HL-60 (cell line): ENCODE measurements around the gene CAMK1D.

Source experiments
- DNase-seq, 2 experiments: peaks; one replicate each; pipeline ENCODE4 v3.0.0-alpha.2; 2010 to 2020; ENCODE audit warnings: low read depth in 1 of 2, low spot score in 1 of 2
- H3K27ac ChIP-seq: fragments of 250-450 bp; sonication (Bioruptor Pico); replicated peaks from 2 replicates; pipeline ENCODE4 v1.5.1; 2020; ENCODE audit warnings: mild to moderate bottlenecking, moderate library complexity
- H3K27me3 ChIP-seq: fragments of 250-450 bp; sonication (Bioruptor Pico); 2 replicates; pipeline ENCODE4 v1.5.1; 2021; ENCODE audit warnings: mild to moderate bottlenecking, moderate library complexity; ENCODE audit not compliant: insufficient read depth, poor library complexity, severe bottlenecking
- H3K4me3 ChIP-seq: replicated peaks from 2 replicates; pipeline ENCODE4 v1.5.1; 2011; ENCODE audit warnings: mild to moderate bottlenecking, control low read depth, low read length; ENCODE audit not compliant: insufficient read depth
- GABPA ChIP-seq: IDR thresholded peaks from 2 replicates; pipeline ENCODE4 v1.6.1; 2012; ENCODE audit warnings: low read depth
- POLR2AphosphoS5 ChIP-seq: IDR thresholded peaks from 2 replicates; pipeline ENCODE4 v1.6.1; 2012; ENCODE audit warnings: low read depth
- SPI1 ChIP-seq: IDR thresholded peaks from 2 replicates; pipeline ENCODE4 v1.6.1; 2012; ENCODE audit warnings: low read depth, mild to moderate bottlenecking, borderline replicate concordance
- TF ChIP-seq, protein P1 (sequence below): IDR thresholded peaks from one replicate; pipeline ENCODE4 v1.5.1; 2011; ENCODE audit warnings: low read length, control low read depth, inconsistent platforms; ENCODE audit not compliant: insufficient read depth
- TF ChIP-seq, protein P2 (sequence below): IDR thresholded peaks from 2 replicates; pipeline ENCODE4 v1.6.1; 2012; ENCODE audit warnings: low read depth; ENCODE audit not compliant: insufficient replicate concordance

Gene CAMK1D

DNA sequence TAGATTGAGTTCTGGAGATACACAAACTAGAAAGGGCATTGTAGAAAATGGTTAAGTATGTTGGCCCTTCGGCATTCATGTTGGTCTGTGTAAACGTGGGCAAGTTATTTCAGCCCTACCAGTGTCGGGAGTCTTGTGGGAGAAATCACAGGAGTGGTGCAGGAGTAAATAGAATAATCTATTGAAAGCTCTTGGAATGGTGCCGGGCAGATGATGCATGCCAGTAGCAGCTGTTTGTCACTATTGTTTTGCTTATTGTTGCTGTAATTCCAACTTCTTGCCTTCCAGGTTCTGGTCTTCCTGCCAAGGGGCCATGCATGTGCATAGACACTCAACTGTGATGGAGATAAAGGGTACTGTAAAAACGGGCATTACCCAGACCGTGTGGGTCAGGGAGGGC, 259.4 kb downstream of the CAMK1D start:
- Histone ChIP-seq H3K27ac (no peak overlapping the region), H3K4me3 (no peak overlapping the region), H3K27me3 (no peaks in the 10 kb centered on the region)
- TF ChIP-seq, protein P1, sequence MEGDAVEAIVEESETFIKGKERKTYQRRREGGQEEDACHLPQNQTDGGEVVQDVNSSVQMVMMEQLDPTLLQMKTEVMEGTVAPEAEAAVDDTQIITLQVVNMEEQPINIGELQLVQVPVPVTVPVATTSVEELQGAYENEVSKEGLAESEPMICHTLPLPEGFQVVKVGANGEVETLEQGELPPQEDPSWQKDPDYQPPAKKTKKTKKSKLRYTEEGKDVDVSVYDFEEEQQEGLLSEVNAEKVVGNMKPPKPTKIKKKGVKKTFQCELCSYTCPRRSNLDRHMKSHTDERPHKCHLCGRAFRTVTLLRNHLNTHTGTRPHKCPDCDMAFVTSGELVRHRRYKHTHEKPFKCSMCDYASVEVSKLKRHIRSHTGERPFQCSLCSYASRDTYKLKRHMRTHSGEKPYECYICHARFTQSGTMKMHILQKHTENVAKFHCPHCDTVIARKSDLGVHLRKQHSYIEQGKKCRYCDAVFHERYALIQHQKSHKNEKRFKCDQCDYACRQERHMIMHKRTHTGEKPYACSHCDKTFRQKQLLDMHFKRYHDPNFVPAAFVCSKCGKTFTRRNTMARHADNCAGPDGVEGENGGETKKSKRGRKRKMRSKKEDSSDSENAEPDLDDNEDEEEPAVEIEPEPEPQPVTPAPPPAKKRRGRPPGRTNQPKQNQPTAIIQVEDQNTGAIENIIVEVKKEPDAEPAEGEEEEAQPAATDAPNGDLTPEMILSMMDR, result no peak
- TF ChIP-seq POLR2AphosphoS5 (no peak), GABPA (no peak), SPI1 (no peak)
- TF ChIP-seq, protein P2, sequence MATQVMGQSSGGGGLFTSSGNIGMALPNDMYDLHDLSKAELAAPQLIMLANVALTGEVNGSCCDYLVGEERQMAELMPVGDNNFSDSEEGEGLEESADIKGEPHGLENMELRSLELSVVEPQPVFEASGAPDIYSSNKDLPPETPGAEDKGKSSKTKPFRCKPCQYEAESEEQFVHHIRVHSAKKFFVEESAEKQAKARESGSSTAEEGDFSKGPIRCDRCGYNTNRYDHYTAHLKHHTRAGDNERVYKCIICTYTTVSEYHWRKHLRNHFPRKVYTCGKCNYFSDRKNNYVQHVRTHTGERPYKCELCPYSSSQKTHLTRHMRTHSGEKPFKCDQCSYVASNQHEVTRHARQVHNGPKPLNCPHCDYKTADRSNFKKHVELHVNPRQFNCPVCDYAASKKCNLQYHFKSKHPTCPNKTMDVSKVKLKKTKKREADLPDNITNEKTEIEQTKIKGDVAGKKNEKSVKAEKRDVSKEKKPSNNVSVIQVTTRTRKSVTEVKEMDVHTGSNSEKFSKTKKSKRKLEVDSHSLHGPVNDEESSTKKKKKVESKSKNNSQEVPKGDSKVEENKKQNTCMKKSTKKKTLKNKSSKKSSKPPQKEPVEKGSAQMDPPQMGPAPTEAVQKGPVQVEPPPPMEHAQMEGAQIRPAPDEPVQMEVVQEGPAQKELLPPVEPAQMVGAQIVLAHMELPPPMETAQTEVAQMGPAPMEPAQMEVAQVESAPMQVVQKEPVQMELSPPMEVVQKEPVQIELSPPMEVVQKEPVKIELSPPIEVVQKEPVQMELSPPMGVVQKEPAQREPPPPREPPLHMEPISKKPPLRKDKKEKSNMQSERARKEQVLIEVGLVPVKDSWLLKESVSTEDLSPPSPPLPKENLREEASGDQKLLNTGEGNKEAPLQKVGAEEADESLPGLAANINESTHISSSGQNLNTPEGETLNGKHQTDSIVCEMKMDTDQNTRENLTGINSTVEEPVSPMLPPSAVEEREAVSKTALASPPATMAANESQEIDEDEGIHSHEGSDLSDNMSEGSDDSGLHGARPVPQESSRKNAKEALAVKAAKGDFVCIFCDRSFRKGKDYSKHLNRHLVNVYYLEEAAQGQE, result no peak
- DNase-seq, result no peak

DNA sequence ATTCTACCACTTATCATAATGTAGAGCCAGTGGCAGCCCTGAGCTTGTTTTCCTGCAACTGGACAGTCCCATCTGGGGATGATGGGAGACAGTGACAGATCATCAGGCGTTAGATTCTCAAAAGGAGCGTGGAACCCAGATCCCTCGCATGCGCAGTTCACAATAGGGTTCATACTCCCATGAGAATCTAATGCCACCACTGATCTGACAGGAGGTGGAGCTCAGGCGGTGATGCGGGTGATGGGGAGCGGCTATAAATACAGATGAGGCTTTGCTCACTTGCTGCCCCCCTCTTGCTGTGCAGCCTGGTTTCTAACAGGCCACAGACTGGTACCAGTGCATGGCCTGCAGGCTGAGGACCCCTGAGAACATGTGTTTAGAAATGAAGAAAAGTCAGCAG, 260.1 kb downstream of the CAMK1D start:
- TF ChIP-seq GABPA, result no peak
- no peak for TF ChIP-seq SPI1
- TF ChIP-seq POLR2AphosphoS5, result no peak
- DNase-seq, result no peak

DNA sequence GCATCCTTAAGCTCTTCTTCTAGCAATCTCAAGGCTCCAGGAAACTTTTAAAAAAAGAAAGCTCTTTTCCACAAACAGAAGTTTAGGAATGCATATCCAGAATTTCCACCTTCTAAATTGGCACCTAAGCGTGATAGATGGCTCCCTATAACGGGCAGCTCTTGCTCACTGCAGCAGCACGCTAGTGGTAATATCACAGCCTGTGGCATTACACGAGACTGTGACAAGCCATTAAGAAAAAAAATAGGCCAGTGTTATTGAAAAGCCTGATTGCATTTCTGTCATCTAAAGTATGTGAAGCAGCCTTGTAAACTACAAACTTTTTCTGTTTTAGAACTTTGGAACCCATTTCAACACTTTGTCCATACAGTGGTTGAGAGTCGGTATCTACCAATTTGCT, 263.8 kb downstream of the CAMK1D start:
- H3K27ac ChIP-seq, result no peak overlapping the region
- H3K4me3 ChIP-seq, result no peak overlapping the region
- DNase-seq, result no peak
- H3K27me3 ChIP-seq, result no peaks in the 10 kb centered on the region
- TF ChIP-seq GABPA (no peak), POLR2AphosphoS5 (no peak), SPI1 (no peak)
- TF ChIP-seq, protein P2, result no peak
- TF ChIP-seq, protein P1, result no peak

More for the DNA sequence above, 260.1 kb downstream of the CAMK1D start:
- Histone ChIP-seq H3K27me3 (no peaks in the 10 kb centered on the region), H3K27ac (no peak overlapping the region), H3K4me3 (no peak overlapping the region)

DNA sequence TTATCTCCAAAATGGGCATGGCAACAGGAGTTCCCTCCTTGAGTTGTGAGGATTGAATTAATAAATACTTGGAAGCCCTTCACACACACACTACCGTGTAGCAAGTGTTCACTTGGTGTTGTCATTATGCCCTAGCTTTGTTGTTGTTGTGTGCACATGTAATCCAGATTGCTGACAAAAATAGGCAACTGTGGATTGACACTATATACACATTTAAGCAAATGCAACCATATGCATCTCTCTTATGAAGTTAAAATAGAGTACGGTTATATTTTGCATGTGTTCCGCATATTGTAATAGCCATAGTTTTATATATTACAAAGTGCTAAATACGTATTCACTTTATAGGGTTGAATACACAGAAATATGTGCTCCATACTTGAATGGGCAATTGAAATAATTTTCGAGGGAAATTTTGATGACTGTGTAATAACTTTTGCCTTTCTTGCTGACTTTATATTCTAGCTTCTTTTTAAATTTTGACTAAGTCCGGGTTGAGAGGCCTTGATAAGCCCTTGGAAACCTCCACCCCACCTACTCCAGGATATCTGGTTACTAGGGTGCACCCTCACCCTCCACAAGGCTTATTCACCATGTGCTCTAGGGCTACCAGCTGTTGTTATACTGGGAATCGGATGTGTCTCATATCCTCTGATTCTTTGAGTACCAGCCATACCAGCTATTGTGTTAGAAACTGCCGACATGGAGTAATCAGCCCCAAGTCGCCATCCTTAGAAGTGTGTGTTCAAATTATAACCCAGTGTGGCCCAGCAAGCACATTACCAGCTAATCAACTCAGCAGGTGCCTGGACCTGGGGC, 265.0 kb downstream of the CAMK1D start:
- no peaks in the 10 kb centered on the region for H3K27me3 ChIP-seq
- H3K4me3 ChIP-seq, result no peak overlapping the region
- TF ChIP-seq, protein P1, result no peak
- TF ChIP-seq SPI1, result no peak
- TF ChIP-seq, protein P2, result no peak
- no peak for TF ChIP-seq GABPA
- TF ChIP-seq POLR2AphosphoS5, result no peak
- no peak for DNase-seq
- no peak overlapping the region for H3K27ac ChIP-seq
